Stimulated activated CD4-positive, alpha-beta T cell treated with anti-CD3 and anti-CD28 coated beads, Interleukin-15, amount 100 ng/mL, for 48 hours (primary cell): ENCODE measurements around the gene TBC1D23.
"Not testable (repeated sequence)": the region's sequence is repeated elsewhere in the genome, so short reads cannot be mapped to it uniquely, and the experiment has no call there.

Experiments used
- DNase-seq, 2 donors: peaks; one replicate each; pipeline ENCODE4 v3.0.0-alpha.2; 2020; ENCODE audit warnings: low read depth in 2 of 2

The TBC1D23 gene

GRCh38 chr3:100256731-100257151, 4.1 kb upstream of the TBC1D23 start:
- no peak for DNase-seq

GRCh38 chr3:100257586-100257985, 3.2 kb upstream of the TBC1D23 start:
- DNase-seq: no peak

GRCh38 chr3:100260081-100260684, 609 bp upstream of the TBC1D23 start:
- no peak for DNase-seq

GRCh38 chr3:100261485-100261903, 702 bp downstream of the TBC1D23 start:
- DNase-seq: no peak

GRCh38 chr3:100262925-100263324, 2.1 kb downstream of the TBC1D23 start:
- DNase-seq: not testable (repeated sequence)

- no peak for DNase-seq
Measured at GRCh38 chr3:100263583-100263982, 2.8 kb downstream of the TBC1D23 start.

- no peak for DNase-seq
Measured at GRCh38 chr3:100264242-100264641, 3.5 kb downstream of the TBC1D23 start.

- no peak for DNase-seq
Measured at GRCh38 chr3:100265016-100265415, 4.2 kb downstream of the TBC1D23 start.

- no peak for DNase-seq
Measured at GRCh38 chr3:100266531-100266930, 5.7 kb downstream of the TBC1D23 start.

GRCh38 chr3:100268156-100268555, 7.4 kb downstream of the TBC1D23 start:
- DNase-seq: no peak

GRCh38 chr3:100269001-100269400, 8.2 kb downstream of the TBC1D23 start:
- no peak for DNase-seq

GRCh38 chr3:100269410-100270214, 8.8 kb downstream of the TBC1D23 start:
- DNase-seq: no peak

GRCh38 chr3:100270215-100270583, 9.4 kb downstream of the TBC1D23 start:
- no peak for DNase-seq

GRCh38 chr3:100271522-100271921, 10.7 kb downstream of the TBC1D23 start:
- DNase-seq: no peak

- DNase-seq: not testable (repeated sequence)
Measured at GRCh38 chr3:100272797-100273611, 12.2 kb downstream of the TBC1D23 start.

GRCh38 chr3:100274361-100274760, 13.6 kb downstream of the TBC1D23 start:
- DNase-seq: no peak

- no peak for DNase-seq
Measured at GRCh38 chr3:100277255-100277800, 16.5 kb downstream of the TBC1D23 start.

GRCh38 chr3:100278910-100279309, 18.1 kb downstream of the TBC1D23 start:
- no peak for DNase-seq

GRCh38 chr3:100288288-100288894, 27.6 kb downstream of the TBC1D23 start:
- DNase-seq: no peak

- no peak for DNase-seq
Measured at GRCh38 chr3:100289339-100289738, 28.5 kb downstream of the TBC1D23 start.

- DNase-seq: no peak
Measured at GRCh38 chr3:100295089-100295488, 34.3 kb downstream of the TBC1D23 start.

GRCh38 chr3:100297784-100298183, 37.0 kb downstream of the TBC1D23 start:
- DNase-seq: no peak
